ENCODE data around the gene RUNX1. TPM values are rescaled to one million over a fixed set of nuclear protein-coding genes. Genes with fewer than 3 reads are reported as not detected.

RUNX1 gene
- total and polyA plus RNA-seq, 10 of the 15 experiments (the other 5 are each of a cell fraction or from before 2014, with no cell fraction given): 0.90 to 15.2 (median 4.1) TPM

- H3K9ac ChIP-seq (ENCODE audit: control insufficient read depth, insufficient read depth, low read length): no peak overlapping the region
- no peaks in the 10 kb centered on the region for H3K79me2 ChIP-seq (ENCODE audit: control insufficient read depth, insufficient read depth, low read length)
- H4K20me1 ChIP-seq (ENCODE audit: control insufficient read depth, insufficient read depth): no peaks in the 10 kb centered on the region; the same call in 1 of the 2 replicates
- ChIA-PET SMC1A (ENCODE audit: uncharacterized antibody, unreplicated experiment) (no interaction called here), POLR2A (no interaction called here), RAD21 (ENCODE audit: unreplicated experiment) (no interaction called here), CTCF (no interaction called here)
- ATAC-seq (no peak), FAIRE-seq (no peak), DNase-seq (ENCODE audit: low read depth, low spot score) (no peak)
- no peak overlapping the region for H2AFZ ChIP-seq (ENCODE audit: control insufficient read depth, low read depth, low read length)
- H3K9me3 ChIP-seq (replicated peaks; ENCODE audit: control insufficient read depth, insufficient read depth, low read length): no peaks in the 10 kb centered on the region
- peaks cover 4% of the 10 kb centered on the region; the same call in 1 of the 2 replicates for H3K4me1 ChIP-seq (ENCODE audit: control insufficient read depth, insufficient read depth, low read length)
- intact Hi-C loops (cut with micrococcal nuclease; ENCODE audit: unreplicated experiment) (no loop called here), in situ Hi-C loops (cut with MboI) (no loop called here)
- no peak overlapping the region for H3K4me3 ChIP-seq
- WGBS (ENCODE audit: insufficient coverage, insufficient replicate concordance, low lambda C conversion rate, missing lambda C conversion rate): 46% methylated on average over 8 of the region's 8 CpGs
- BruUV-seq (replicated peaks): no TSS peak
- no peaks in the 10 kb centered on the region for H3K36me3 ChIP-seq (ENCODE audit: control insufficient read depth in 2 of 2, insufficient read depth in 2 of 2, low read length in 1 of 2)
- H3K4me2 ChIP-seq (ENCODE audit: control insufficient read depth, insufficient read depth): no peak overlapping the region
- H3K27me3 ChIP-seq (replicated peaks in 1 of 2; ENCODE audit: control insufficient read depth in 2 of 2, insufficient read depth in 2 of 2, low read length in 1 of 2): no peaks in the 10 kb centered on the region; a peak in 1 of 4 replicates
- no peak overlapping the region for H3K27ac ChIP-seq (ENCODE audit: control insufficient read depth, insufficient read depth)
- TF ChIP-seq ZNF384 (IDR thresholded peaks at IDR 0.05; ENCODE audit: borderline replicate concordance, low read depth, low read length): no peak
- TF ChIP-seq, protein P1, sequence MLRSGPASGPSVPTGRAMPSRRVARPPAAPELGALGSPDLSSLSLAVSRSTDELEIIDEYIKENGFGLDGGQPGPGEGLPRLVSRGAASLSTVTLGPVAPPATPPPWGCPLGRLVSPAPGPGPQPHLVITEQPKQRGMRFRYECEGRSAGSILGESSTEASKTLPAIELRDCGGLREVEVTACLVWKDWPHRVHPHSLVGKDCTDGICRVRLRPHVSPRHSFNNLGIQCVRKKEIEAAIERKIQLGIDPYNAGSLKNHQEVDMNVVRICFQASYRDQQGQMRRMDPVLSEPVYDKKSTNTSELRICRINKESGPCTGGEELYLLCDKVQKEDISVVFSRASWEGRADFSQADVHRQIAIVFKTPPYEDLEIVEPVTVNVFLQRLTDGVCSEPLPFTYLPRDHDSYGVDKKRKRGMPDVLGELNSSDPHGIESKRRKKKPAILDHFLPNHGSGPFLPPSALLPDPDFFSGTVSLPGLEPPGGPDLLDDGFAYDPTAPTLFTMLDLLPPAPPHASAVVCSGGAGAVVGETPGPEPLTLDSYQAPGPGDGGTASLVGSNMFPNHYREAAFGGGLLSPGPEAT (IDR thresholded peaks at IDR 0.05; ENCODE audit: low read depth): no peak
- TF ChIP-seq TCF3 (IDR thresholded peaks at IDR 0.05; ENCODE audit: borderline replicate concordance, insufficient read depth, low read depth, low read length): no peak
- TF ChIP-seq ZBTB11 (CRISPR knock-in tag; IDR thresholded peaks at IDR 0.05): no peak
- no peak for TF ChIP-seq MEF2A (IDR thresholded peaks at IDR 0.05; ENCODE audit: insufficient read depth, low read depth, low read length)
- TF ChIP-seq, protein P2, sequence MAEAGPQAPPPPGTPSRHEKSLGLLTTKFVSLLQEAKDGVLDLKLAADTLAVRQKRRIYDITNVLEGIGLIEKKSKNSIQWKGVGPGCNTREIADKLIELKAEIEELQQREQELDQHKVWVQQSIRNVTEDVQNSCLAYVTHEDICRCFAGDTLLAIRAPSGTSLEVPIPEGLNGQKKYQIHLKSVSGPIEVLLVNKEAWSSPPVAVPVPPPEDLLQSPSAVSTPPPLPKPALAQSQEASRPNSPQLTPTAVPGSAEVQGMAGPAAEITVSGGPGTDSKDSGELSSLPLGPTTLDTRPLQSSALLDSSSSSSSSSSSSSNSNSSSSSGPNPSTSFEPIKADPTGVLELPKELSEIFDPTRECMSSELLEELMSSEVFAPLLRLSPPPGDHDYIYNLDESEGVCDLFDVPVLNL (IDR thresholded peaks at IDR 0.05; ENCODE audit: low read depth, low read length): no peak
- TF ChIP-seq IRF5 (IDR thresholded peaks at IDR 0.05; ENCODE audit: borderline replicate concordance): no peak
- TF ChIP-seq, protein P3, sequence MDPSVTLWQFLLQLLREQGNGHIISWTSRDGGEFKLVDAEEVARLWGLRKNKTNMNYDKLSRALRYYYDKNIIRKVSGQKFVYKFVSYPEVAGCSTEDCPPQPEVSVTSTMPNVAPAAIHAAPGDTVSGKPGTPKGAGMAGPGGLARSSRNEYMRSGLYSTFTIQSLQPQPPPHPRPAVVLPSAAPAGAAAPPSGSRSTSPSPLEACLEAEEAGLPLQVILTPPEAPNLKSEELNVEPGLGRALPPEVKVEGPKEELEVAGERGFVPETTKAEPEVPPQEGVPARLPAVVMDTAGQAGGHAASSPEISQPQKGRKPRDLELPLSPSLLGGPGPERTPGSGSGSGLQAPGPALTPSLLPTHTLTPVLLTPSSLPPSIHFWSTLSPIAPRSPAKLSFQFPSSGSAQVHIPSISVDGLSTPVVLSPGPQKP (IDR thresholded peaks at IDR 0.05; ENCODE audit: low read depth, low read length): no peak
- TF ChIP-seq CEBPB (IDR thresholded peaks at IDR 0.05; ENCODE audit: borderline replicate concordance in 1 of 2, low read depth in 2 of 2, low read length in 2 of 2): no peak
- TF ChIP-seq EGR1 (IDR thresholded peaks at IDR 0.05; ENCODE audit: borderline replicate concordance in 1 of 2, low read depth in 2 of 2, low read length in 2 of 2): no peak
- no peak for TF ChIP-seq ZSCAN29 (IDR thresholded peaks at IDR 0.05)
- no peak for TF ChIP-seq BACH1 (IDR thresholded peaks at IDR 0.05; ENCODE audit: borderline replicate concordance)
- no peak for TF ChIP-seq CHD1 (IDR thresholded peaks at IDR 0.05; ENCODE audit: low read depth, low read length)
Measured at GRCh38 chr21:34996304-34997101, 52.6 kb downstream of the RUNX1 start.

All from GM12878 (cell line).